ENCODE results near the gene ACTR2.

ACTR2 gene

GRCh38 chr2:65320042-65320725, 92.6 kb downstream of the ACTR2 start:
- H3K27me3 ChIP-seq (ENCODE audit: control insufficient read depth, insufficient read depth, low read length), result no peaks in the 10 kb centered on the region
- H3K9ac ChIP-seq (ENCODE audit: low read length), result no peak overlapping the region
- H3K4me1 ChIP-seq (ENCODE audit: control insufficient read depth, insufficient read depth, low read length), result peaks cover 10% of the 10 kb centered on the region
- no peaks in the 10 kb centered on the region for H3K9me3 ChIP-seq (ENCODE audit: control insufficient read depth, low read length)
- no peak overlapping the region for H3K4me3 ChIP-seq (ENCODE audit: low read length)
- no peaks in the 10 kb centered on the region for H3K36me3 ChIP-seq (ENCODE audit: control insufficient read depth, insufficient read depth, low read length)
